Effector CD8-positive, alpha-beta T cell (primary cell): ENCODE data around the gene TFEB.

ENCODE experiments used
- DNase-seq: peaks from one replicate; lab custom pipeline; 2025; lab: John Stamatoyannopoulos, UW

The TFEB gene

GRCh38 chr6:41652866-41653652 lies 82.3 kb downstream of the TFEB start:
- no peak for DNase-seq

- DNase-seq: no peak
These were observed 83.3 kb downstream of the TFEB start for GRCh38 chr6:41651962-41652657.

- DNase-seq: no peak
These were observed 84.0 kb downstream of the TFEB start for GRCh38 chr6:41651246-41651961.

GRCh38 chr6:41650120-41650519 lies 85.3 kb downstream of the TFEB start:
- no peak for DNase-seq

GRCh38 chr6:41649596-41649995 lies 85.8 kb downstream of the TFEB start:
- DNase-seq: no peak

GRCh38 chr6:41648921-41649320 lies 86.5 kb downstream of the TFEB start:
- no peak for DNase-seq

- DNase-seq: no peak
These were observed 87.3 kb downstream of the TFEB start for GRCh38 chr6:41648070-41648585.

GRCh38 chr6:41647061-41647511 lies 88.3 kb downstream of the TFEB start:
- no peak for DNase-seq

- no peak for DNase-seq
These were observed 89.2 kb downstream of the TFEB start for GRCh38 chr6:41646026-41646795.

GRCh38 chr6:41645007-41645618 lies 90.3 kb downstream of the TFEB start:
- no peak for DNase-seq

- DNase-seq: no peak
These were observed 91.0 kb downstream of the TFEB start for GRCh38 chr6:41644297-41644879.

- DNase-seq: no peak
These were observed 91.5 kb downstream of the TFEB start for GRCh38 chr6:41643899-41644269.

GRCh38 chr6:41642960-41643898 lies 92.2 kb downstream of the TFEB start:
- DNase-seq: no peak

GRCh38 chr6:41642090-41642959 lies 93.1 kb downstream of the TFEB start:
- DNase-seq: no peak

- DNase-seq: no peak
These were observed 94.0 kb downstream of the TFEB start for GRCh38 chr6:41641352-41641925.

- no peak for DNase-seq
These were observed 95.0 kb downstream of the TFEB start for GRCh38 chr6:41640426-41640825.

- no peak for DNase-seq
These were observed 95.5 kb downstream of the TFEB start for GRCh38 chr6:41639809-41640371.
